Brain pericyte (primary cell): Measurements from ENCODE around the gene EHHADH.
"Not testable (repeated sequence)": the region's sequence is repeated elsewhere in the genome, so short reads cannot be mapped to it uniquely, and the experiment has no call there.

Experiments used
- DNase-seq: peaks from one replicate; pipeline ENCODE4 v3.0.0-alpha.2; 2012; ENCODE audit warnings: low read depth, low spot score

EHHADH gene

DNA sequence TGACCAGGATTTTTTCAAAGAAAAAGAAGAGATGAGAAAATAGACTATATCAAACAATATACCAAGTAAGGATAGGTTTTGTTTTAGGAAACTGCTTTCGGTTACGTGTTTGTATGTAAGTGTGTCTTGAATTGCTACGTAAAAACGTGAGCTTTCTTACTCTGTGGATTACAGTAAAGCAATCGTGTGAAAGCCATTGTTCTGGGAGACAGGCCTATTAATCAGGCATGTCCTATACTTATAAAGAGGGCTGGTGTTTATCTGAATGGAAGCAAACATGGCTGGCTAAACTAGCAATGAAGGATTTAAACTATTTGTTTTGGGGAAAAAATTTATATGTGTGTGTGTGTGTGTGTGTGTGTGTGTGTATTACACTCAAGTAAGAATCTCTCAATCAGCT is 2.6 kb downstream of the EHHADH start:
- no peak for DNase-seq

DNA sequence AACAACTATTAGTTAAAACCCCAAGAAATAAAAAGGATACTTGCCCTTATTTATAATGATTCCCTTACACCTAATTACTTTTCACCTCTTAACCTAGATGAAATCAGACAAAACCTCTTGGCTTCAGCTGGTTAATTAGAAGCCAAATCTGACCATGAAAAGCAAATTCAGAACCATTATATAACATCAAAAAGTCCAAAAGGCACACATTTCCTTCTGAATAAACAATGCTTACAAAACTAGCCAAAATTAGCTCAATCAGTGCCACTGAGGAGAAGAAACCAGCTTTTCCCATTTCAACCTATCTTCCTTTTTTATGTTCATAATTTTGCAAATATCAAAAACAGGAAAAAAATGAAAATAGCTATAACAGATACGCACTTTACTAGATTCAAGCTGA is 3.2 kb downstream of the EHHADH start:
- DNase-seq = no peak

DNA sequence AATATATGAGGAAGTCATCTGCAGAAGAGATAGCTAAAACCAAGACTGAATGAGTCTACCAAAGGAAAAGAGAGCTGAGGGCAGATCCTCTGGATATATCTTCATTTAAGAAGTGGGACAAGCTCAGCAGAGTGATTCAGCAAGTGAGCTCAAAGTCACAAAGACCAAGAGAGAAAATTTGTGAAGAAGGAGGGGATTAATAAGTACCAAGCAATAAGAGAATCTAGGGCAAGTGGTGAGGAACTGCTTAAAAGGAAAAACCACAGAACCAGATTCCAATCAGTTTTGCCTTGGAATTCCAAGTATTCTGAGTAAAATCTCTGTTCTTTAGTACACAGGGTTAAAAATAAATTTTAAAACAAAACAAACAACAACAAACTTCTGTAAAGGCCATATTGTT is 3.6 kb downstream of the EHHADH start:
- no peak for DNase-seq

DNA sequence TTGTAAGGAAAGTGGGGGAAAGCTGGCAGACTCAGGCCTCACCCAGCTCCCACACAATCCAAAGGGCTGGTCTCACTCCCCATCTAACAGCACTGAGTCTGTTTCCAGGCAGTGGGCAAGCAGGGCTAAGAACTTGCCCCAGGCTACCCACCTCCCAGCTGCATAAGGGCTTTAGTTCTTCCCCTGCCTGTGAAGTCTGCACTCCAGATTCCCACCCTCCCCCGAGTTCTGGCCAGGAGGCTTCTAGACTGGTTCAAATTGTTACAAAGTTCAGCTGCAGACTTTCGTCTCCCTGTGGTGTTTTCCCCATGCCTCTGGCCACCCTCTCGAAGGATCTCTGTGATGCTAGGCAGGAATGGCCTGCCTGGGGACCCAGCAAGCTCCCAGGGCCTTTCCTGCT is 11.2 kb downstream of the EHHADH start:
- no peak for DNase-seq

DNA sequence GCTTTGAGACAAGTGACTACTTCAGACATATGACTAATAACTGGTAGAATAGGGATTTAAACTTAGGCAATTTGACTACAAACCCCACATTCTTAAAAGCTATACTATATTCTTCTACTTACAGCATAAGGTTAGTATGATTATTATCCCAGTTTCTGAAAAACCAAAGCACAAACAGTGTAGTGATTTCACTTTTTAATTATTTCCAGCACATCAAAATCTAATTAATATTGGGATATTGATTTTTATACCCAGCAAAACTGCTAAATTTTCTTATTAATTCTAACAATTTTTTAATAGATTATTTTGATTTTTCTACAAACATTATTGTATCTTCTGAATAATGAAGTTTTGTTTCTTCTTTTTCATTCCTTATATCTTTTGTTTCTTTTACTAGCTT is 16.9 kb downstream of the EHHADH start:
- no peak for DNase-seq

DNA sequence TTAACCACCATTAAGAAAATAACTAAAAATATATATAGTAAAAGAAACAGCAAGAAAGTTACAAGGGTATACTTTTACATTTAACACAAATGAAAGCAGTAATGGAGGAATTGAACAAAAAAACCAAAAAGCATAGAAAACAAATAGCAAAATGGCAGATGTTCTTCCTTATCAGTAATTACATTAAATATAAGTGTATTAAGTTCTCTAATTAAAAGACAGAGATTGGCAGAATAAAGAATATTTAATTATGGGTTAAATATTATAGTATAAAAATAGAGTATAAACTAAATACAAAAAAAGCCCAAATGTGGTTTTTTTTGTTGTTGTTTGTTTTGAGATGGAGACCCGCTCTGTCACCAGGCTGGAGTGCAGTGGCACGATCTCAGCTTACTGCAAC is 20.5 kb downstream of the EHHADH start:
- no peak for DNase-seq

DNA sequence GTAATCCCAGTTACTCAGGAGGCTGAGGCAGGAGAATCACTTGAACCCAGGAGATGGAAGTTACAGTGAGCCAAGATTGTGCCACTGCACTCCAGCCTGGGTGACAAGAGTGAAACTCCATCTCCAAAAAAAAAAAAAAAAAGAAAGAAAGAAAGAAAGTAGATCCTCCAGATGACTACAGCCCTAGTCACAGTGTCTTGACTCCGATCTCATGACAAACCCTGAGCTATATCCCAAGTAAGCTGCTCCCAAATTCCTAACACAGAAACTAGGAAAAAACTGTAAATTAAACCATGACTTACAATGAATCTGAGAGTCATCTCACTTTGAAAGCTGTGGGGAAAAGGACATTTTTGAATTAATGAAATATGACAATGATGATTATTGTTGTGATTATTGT is 27.3 kb downstream of the EHHADH start:
- not testable (repeated sequence) for DNase-seq

DNA sequence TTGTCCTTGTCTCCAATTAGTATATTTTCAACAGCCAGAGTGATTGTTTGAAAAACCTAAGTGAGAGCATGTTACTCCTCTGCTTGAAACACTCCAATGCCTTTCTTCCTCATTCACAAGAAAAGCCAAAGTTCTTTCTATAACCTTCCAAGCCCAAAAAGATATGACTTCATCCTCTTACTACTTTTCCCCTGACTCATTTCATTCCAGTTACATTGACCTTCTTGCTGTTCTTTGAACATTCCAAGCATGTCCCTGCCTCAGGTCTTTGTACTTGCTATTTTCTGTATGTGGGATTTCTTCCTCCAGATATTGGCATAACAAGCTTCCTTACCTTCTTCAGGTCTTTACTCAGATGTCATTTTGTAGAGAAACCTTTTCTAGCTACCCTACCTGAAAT is 28.3 kb downstream of the EHHADH start:
- no peak for DNase-seq

DNA sequence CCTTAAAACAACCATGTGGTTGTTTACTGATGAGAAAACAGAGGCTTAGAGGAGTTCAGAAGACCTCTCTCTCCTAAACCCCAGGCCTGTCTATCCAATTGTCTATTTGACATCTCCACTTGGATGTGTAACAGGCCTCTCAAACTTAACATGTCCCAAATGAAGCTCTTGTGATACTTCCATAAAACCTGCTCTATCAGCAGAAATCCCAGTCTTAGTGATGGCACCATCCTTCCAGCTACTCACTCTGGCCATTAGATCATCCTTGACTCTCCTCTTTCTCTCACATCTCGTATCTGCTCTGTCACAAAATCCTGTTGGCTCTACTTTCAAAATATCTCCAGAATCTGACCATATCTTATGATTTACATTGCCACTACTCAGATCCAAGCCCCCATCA is 28.8 kb downstream of the EHHADH start:
- no peak for DNase-seq

DNA sequence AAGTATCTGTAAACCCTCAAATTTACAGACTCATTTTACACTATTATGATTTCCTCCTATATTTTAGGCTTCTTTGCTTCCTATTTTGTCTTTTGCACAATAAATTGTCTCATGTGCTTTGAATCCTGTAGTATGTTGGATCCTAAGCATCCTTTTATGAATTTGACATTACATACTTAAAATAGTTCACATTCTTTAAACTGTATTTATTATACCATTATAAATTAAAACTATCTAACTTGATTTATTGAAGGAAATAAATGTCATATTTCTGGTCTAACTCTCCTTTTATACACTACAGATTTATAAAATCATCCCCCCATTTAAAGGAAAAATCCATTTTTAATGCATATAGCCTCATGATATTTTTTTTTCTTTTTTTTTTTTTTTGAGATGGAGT is 32.6 kb downstream of the EHHADH start:
- DNase-seq = no peak

DNA sequence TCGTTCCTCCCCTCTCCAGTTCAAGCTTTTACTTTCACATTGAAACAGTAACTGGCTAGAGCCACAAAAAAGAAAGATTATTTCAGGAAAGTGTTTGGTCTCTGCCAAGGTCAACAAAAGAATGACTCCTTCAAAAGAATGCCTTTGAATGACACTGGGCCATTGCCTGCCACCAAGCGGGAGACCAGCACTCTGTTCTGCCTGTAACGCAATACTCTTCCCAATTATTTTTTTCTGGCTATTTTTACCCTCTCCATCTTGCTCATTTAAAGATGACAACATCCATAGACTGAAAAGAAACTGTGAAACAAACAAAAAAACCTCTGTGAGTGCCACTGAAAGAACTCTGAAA is 37.3 kb downstream of the EHHADH start:
- DNase-seq = no peak

DNA sequence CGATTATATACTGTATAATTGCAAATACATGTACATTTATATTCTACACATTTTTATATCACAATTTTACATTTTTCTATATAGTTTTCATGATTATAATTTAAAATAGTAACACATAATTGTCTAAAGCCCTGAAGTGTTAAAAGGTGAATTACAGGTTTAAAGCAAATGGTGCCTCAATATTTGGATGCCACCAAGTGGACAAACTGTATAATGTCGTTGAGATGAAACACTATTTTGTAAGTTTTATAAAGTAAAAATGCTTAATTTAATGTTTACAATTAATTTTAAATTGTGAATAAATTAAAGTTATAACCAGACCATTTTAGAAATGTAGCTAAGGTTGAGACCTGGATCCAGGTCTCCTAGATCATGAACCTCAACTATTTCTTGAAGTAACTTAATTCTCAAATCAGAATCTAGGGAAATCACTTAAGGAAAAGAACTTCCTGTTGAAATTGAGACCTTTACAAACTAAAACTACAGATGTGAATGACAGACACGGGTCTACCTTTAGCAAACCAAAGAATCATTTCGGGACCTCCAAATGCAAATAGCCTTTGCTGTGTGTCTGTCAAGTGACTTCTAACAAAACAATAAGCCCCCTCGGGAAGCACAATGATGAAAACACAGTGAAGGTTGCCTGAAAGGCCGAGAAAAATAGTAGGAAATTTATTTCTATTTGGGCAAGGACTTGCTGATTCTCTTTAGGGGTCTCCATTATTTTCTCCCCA is 37.8 kb downstream of the EHHADH start:
- no peak for DNase-seq

DNA sequence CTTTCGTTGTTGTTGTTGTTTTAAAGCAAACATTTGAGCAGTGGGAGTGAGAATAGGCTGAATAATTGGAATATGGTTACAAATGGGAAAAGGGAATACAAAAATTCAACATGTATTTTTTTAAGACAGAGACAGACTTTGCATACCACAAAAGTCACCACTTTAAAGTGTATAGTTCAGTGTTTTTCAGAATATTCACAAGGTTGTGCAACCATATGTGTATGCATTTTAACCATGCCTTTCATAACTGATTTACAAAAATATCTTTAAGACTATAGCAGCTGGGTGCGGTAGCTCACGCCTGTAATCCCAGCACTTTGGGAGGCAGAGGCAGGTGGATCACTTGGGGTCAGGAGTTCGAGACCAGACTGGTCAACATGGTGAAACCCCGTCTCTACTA is 41.3 kb downstream of the EHHADH start:
- DNase-seq = no peak

DNA sequence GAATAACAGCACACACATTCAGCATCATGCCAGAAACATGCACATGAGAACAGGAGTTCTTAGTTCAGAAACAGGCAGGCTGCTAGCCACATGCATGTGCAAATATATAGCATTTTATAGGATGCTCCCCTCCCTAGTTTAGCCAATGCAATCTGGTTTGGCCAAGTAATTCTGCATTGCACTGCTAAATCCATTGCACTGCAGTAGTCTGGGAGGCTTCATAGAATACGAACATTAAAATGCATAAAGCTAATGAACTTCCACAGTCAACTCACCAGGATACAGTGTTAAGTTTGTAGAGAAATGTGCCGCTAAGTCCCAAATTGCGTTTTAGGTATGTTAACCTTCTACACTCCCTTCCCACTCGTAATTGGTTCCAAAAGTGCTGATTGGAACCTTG is 41.8 kb downstream of the EHHADH start:
- DNase-seq = no peak

DNA sequence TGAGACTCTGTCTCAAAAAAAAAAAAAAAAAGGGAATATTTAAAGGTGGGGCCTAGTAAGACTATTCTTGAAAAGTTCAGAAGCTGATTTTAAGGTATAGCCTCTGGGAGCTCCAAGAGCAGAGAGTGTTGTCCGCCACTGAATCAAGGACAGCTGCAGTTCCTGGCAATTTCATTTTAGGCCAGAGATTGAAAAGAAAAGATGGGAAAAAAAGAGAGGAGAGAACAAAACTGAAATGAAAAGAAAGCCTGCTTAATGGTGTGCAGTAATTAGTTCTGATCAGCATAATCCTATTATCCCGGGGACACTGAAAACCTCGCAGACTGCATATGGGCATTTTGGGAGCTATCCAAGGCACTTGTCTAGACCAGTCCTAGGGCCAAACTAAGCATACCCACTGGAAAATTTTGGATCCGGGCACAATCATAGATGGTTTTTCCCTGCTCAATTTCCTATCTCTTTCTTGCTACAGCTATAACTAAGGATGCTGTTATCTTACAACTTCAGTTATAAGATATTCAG is 43.2 kb downstream of the EHHADH start:
- no peak for DNase-seq

DNA sequence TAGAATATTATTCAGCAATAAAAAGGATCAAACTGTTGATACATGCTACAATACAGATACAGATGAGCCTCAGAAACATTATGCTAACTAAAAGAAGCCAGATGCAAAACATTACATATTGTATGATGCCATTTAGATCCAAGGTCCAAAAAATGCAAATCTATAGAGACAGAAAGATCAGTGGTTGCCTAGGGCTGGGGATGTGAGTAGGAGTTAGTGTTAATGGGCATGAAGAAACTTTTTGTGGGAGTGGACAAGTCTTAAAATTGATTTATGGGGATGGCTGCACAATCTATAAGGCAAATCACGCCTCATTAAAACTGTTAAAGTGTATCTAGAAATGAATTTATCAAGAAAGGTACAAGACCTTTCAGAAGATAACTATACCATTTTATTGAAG is 45.0 kb downstream of the EHHADH start:
- DNase-seq = no peak

DNA sequence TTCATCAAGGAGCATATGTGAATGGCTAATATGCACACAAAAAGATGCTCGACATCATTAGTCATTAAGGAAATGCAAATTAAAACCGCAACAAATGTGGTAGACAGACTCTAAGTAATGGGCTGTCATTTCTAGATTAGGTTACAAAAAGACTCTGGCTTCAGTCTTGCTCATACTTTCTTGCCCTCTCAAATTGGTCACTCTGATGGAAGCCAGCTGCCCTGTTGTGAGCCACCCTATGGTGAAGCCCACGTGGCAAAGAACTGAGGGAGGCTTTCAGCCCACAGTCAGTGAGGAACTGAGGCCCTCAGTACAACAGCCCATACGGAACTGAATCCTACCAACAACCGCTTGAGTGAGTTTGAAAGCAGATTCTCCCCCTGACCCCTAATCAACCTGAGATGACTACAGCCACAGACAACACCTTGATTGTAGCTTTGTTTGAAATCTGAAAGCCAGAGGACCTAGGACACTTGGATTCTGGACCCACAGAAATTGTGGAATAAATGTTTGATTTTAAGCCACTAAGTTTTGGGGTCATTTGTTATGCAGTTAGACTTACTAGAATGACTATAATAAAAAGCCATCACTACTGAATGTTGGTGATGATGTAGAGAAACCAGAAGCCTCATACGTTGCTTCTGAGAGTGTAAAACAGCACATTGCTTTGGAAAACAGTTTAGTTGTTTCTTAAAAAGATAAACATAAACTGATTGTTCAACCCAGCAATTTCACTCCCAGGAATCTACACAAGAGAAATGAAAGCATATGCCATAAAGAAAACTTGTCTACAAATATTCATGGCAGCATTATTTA is 45.7 kb downstream of the EHHADH start:
- no peak for DNase-seq

DNA sequence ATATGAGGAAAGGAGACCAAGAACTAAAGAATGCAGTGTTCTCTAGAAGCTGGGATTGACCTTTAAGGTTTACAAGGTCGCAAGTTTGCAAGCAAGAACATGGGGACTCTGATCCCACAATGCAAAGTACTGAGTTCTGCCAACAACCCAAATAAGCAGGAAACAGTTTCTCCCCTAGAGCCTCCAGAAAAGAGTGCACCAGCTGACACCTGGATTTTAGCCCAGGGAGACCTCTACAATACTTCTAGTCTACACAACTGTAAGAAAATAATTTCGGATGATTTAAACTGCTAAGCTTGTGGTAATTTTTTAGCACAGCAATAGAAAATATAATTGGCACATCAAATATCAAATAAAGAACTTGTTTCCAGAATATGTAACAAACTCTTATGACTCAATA is 46.4 kb downstream of the EHHADH start:
- DNase-seq = no peak

DNA sequence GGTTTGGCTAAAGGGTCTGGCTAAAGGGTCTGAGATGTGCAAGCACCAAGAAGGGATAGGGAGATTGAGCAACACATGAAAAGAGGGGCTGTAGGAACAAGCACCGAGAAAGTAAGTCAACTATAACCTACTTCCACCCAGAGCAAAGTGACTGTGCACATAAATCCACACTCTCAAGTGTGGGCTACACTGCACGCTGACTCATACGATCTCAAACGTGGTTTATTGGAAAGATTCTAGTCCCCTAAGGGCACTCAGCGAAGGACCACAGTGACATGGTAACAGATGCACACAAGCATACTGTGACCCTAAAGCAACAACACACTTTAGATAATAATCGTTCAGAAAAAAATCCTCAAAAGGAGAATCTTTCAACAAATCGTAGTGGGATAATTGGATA is 48.0 kb downstream of the EHHADH start:
- DNase-seq = no peak

DNA sequence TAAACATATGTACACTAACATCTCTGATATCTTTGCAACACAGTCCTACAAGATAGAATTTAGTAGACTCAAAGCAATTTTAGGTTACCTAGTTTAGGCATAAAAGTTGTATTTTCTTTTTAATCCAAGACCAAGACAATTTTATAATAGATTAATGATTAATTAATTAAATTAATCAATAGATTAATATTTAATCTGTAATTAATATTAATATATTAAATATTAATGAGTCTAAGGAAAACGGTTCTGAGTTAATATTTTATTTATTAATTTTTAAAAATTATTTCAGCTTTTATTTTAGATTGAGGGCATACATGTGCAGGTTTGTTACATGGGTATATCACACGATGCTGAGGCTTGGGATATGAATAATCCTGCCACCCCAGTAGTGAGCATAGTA is 49.0 kb downstream of the EHHADH start:
- no peak for DNase-seq

DNA sequence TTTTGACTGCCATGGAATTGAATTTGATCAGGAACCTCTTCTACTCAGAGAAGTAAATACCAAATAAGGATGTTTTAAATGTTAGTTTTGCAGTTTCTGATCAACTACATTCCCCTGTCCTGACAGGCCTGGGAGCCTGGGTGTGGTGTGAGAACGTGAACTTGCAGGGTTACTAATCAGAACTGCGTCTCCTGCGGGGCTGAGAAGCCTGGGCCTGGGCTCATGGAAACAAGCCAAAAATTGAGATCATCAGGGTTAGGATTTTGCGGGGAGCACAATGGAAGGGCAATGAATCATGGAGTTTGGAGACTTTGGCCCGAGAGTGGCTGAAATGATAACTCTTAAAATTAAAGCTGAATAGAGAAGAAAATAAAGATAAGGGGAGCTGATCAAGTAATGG is 53.2 kb downstream of the EHHADH start:
- no peak for DNase-seq

DNA sequence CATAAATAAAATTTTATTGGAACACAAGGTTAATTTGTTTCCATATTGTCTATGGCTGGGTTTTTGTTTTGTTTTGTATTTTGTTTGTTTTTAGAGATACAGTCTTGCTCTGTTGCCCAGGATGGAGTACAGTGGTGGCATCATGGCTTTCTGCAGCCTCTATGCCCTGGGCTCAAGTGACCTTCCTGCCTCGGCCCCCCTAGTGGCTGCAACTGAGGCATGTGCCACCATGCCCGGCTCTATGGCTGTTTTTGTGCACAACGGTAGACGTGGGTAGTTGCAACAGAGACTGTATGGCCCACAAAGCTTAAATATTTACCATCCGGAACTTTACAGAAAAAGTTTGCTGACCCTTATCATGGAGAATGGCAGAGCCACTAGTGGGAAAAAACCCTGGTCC is 54.2 kb downstream of the EHHADH start:
- no peak for DNase-seq

DNA sequence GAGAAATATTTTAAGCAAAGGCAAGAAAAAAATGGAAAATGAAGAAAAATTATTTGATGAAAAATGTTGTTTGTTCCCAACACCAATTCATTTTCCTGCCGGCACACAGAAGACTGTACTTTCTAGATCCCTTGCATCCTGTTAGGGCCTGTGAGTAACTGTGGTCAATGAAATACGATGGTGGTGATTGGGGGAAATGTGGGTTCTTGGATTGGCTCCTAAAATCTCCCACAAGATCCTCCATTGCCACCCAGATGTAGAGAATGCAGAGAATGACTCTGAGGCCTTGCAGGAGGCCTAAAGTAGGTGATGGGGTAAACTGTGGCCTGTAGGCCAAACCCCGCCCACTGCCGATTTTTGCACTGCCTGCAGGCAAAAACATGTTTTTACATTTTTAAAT is 54.6 kb downstream of the EHHADH start:
- DNase-seq = no peak
